ENCODE results near the gene CSNK1A1.
"Not testable (repeated sequence)": the region's sequence is repeated elsewhere in the genome, so short reads cannot be mapped to it uniquely, and the experiment has no call there.

The CSNK1A1 gene

DNA sequence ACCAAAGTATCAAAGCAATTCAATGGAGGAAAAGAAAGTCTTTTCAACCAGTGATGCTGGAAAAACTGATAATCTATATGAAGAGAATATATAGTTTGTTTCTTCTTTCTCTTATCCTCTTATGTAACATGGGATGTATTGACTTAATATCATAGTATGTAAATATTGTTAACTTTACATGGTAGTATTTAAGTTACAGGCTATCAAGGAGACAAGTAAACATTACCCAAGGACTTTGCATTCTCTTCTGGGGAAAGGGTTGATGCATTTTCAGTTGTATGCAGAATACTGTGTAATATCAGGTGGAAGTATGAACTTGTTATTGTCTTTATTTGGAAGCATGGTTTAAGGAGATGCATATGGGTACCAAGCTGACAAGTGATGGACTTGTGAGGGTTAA lies 20.9 kb upstream of the CSNK1A1 start:
- DNase-seq, result no peak

DNA sequence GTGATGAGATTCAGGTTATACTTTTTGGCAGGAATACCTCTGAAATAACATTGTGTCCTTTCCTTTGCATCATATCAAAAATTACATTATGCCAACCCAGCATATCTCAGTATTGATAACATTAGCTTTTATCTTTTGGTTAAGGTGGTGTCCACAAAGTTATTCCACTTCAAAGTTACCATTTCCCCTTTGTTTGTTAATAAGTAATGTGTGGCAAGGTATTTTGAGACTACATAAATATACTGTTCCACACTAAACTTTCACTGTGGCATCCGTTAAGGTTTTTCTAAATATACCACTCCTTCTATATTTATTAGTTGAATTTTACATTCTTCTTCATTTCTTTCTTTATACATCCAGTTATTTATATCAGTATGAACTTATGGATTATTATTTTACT lies 16.0 kb upstream of the CSNK1A1 start:
- DNase-seq, result no peak

DNA sequence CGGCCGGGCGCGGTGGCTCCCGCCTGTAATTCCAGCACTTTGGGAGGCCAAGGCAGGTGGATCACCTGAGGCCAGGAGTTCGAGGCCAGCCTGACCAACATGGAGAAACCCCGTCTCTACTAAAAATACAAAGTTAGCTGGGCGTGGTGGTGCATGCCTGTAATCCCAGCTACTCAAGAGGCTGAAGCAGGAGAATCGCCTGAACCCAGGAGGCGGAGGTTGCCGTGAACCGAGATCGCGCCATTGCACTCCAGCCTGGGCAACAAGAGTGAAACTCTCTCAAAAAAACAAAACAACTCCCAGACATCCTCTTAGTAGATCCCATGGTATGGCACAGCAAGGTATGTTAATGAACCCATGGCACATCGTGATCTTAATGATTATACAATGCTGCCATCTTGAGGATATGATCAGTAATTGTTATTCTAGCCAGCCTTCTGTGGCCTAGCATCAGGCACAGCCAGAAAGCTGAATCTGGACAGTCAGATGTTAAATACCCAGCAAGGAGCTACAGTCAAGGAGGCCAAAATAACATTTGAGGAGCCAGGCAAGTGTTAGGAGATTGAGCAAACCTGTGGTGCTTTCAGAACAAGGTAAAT lies 13.4 kb upstream of the CSNK1A1 start:
- DNase-seq, result not testable (repeated sequence)

GRCh38 chr5:149563466-149563865 lies 12.2 kb upstream of the CSNK1A1 start:
- DNase-seq, result no peak

DNA sequence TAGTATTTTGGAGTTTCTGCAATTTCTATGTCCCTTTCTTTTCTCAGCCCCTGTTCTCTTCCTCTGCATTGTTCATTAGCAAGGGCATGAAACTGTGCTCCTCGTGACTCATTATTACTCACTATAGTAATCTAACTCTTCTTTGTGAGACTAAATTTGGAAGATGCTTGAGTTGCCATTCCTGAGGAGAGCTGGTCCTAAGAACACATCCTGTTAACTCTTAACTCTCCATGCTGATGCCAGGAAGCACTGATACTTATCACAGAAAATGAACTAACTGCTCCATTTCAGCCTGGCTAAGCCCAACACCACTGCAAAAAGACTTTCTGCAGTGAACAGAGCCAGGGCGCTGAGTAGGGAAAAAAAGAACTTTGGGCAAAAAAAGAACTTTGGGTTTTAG lies 10.6 kb upstream of the CSNK1A1 start:
- DNase-seq, result no peak

- DNase-seq, result no peak
Measured at GRCh38 chr5:149559706-149560105, 8.5 kb upstream of the CSNK1A1 start.

GRCh38 chr5:149552553-149553160 lies 1.4 kb upstream of the CSNK1A1 start:
- no peak for DNase-seq

- DNase-seq, result no peak
Measured at GRCh38 chr5:149552038-149552494, 827 bp upstream of the CSNK1A1 start.

- no peak for DNase-seq
Measured at GRCh38 chr5:149550594-149551226, 529 bp downstream of the CSNK1A1 start.

- DNase-seq, result no peak
Measured at GRCh38 chr5:149550268-149550583, 1.0 kb downstream of the CSNK1A1 start.

DNA sequence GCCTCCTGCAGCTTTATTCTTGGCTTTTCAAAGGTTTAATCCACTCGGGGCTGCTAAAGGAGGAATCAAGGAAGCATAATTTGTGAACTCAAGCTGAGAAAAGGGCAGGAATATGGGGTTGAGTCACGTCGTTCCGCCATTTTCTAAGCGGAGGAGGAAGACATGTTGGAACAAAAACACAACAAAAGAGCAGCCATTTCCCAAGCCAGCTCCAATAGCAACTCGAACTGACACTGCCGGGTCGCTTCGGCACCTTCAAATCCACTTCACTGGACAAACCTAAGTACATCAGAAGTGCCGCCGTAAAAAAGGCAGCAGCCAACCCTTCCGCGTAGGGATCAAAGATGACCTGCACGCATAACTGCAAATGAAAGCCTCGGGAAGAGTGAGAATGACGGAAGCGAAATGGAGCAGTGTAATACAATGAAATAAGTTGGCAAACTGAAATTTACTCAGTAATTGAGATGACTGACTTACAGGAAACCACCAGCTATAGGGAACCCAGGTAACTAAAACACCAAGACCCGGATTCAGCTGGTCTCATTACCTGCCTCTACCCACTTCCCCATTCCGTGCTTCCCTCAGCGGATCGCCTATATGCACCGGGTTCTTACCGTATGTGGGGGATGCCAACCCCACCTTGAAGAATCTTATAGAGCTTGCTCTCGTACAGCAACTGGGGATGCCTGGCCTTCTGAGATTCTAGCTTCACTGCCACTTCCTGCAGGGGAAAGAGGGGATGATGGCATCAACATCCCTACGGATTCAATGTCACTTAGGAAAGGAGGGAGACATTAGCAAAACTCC lies 1.6 kb downstream of the CSNK1A1 start:
- DNase-seq, result no peak

DNA sequence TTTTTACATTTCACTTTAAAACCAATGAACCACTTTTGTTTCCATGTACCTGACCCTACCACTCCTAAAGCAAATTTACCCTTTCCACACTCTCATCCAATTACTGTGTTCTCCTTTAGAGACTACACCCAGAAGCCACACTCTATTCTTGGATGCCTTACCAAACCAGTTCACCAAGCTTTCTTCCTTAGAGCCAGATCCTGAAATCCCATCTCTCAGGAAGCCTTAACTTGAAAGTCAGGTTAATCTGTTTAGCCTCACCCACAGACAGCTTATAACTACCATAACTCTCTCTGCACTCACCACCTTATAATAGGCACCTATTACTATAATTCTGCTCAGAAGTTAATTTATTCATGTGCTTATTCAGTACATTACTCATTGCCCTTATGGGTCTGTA lies 4.3 kb downstream of the CSNK1A1 start:
- no peak for DNase-seq

GRCh38 chr5:149545327-149545726 lies 5.9 kb downstream of the CSNK1A1 start:
- DNase-seq, result no peak

DNA sequence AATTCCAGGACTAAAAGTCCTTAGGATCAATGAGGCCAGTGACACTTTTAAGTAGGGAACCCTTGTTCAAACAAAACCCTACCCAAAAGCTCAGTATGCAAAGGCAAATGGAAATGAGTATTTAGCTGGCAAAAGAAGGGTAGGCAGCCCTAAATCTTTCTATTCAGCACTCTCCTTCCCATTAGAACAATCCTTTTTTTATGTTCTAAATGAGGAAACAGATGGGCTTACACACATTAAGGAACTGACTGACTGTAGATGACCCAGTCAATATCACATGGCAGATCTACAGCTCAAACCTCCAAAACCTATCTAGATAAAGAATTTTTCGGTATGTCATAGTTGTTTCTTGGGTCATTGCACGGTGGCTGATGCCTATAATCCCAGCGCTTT lies 7.2 kb downstream of the CSNK1A1 start:
- DNase-seq, result no peak

DNA sequence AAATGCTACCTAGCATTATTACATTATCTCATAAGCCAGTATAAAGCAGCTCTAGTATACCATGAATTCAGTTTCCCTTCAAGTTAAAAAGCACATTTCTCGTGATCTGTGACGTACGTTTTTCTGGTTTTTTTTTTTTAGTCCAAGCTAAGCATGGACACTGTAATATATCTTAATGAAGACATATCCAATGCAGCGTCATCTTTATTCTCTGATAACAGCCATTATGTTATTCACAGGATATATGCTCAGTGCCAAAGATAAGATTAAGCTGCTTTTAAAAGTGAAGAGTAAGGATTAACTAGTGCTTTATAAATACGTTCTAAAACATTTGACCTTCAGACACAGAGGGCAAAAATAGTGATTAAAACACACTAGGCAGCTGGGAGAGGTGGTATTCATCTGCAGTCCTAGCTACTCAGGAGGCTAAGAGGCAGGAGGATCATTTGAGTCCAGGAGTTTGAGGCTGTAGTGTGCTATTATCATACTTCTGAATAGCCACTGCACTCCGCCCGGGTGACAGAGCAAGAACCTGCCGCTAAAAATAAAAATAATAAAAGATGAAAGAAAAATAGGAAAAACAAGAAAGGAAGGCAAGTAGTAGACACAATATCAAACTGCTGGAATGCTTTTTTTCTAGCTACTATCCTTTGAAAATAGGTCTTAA lies 7.7 kb downstream of the CSNK1A1 start:
- DNase-seq, result no peak

DNA sequence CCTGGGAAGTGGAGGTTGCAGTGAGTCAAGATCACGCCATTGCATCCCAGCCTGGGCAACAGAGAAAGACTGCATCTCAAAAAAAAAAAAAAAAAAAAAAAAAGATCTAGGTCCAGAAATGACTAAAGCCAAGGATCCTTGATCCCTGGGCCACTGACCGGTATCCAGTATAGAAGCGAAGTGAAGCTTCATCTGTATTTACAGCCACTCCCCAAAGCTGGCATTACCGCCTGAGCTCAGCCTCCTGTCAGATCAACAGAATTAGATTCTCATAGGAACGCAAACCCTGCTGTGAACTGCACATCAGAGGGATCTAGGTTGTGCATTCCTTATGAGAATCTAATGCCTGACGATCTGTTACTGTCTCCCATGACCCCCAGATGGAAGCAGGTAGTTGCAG lies 9.3 kb downstream of the CSNK1A1 start:
- no peak for DNase-seq

GRCh38 chr5:149540089-149540488 lies 11.2 kb downstream of the CSNK1A1 start:
- DNase-seq, result no peak

DNA sequence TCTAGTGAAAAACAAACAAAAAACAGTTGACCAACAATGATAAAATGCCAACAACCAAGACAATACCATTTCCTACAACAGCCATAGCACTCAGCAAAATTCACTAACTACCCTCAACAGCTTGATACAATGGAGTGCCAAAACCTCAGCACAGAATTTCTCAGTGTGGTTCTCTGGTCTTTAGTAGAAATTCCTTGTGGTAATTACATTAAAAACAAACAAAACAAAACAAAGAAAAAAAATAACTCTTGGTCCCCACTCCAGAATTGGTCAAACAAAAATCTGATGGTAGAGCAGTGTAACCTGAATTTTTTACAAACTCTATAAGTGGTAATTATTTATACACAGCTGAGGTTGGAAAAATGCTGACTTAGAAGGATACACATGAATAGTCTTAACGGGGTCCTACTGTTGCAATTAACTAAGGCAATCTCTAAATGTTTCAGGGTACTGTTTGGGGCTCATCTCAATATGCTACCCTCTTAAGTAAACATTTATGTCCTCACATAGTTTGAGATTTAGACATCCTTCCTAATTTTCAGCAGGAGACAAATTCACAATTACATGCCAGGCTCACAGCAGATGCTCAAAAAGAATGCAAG lies 13.8 kb downstream of the CSNK1A1 start:
- DNase-seq, result no peak

DNA sequence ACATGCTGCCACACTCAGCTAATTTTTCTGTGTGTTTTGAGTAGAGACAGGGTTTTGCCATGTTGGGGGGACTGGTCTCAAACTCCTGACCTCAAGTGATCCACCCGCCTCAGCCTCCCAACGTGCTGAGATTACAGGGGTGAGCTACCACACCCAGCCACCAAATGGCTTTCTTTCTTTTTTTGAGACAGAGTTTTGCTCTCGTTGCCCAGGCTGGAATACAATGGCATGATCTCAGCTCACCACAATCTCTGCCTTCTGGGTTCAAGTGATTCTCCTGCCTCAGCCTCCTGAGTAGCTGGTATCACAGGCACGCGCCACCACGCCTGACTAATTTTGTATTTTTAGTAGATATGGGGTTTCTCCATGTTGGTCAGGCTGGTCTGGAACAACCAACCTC lies 15.5 kb downstream of the CSNK1A1 start:
- DNase-seq, result not testable (repeated sequence)

GRCh38 chr5:149532413-149532812 lies 18.8 kb downstream of the CSNK1A1 start:
- DNase-seq, result no peak

GRCh38 chr5:149529463-149529862 lies 21.8 kb downstream of the CSNK1A1 start:
- DNase-seq, result no peak

DNA sequence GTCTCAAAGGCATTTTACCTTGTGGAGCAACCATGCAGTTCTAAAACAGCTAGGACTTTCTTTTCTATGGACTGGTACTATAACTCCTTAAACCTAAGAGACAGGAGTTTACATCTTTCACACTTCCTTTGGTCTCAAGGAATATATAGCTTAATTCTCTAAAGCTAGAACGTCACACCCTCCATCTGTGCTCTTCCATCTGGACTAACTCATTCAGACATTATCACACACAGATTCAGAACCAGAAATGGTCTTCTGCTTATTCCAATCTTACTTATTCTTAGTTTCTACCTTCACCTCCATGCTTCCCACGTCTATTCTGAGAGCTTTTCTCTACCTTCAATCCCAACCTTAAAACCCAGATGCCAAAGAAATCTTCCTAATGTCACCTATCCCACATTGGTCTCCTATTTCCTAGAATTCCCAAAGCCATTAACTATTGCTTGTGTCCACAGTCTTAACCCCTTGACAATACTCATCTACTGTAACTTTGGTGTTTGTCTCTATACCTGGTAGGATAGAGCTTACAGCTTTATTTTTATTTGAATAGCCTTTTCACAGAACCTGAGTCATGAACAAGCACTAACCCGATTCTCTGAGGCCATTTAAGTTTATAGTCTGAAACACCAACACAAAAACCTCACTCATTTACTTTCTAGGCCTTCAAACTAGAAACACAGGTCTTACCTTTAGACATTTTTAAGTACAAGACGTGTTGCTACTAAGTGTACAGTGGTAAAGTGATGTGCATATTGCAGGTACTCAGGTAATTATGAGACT lies 22.8 kb downstream of the CSNK1A1 start:
- no peak for DNase-seq
